Peyer's patch (tissue), 4 donors: ENCODE measurements around the gene HIGD1C. TPM values are rescaled to one million over a fixed set of nuclear protein-coding genes. Genes with fewer than 3 reads are reported as not detected.
A peak's percentile ranks its signal among the peaks of the same experiment; 100 is the strongest.
"Not testable (repeated sequence)": the region's sequence is repeated elsewhere in the genome, so short reads cannot be mapped to it uniquely, and the experiment has no call there.

Source experiments
- DNase-seq, 3 donors: peaks; one replicate each; pipeline ENCODE4 v3.0.0-alpha.2; 2017 to 2019
- H3K27ac ChIP-seq, 4 donors: fragments of 200-600 bp; sonication (generic); one replicate each; pipeline ENCODE4 v1.5.1; 2016 to 2019
- H3K27me3 ChIP-seq, 2 donors: fragments of 200-600 bp; sonication (generic); one replicate each; pipeline ENCODE4 v1.5.1; 2019
- H3K36me3 ChIP-seq, 3 donors: fragments of 200-600 bp; sonication (generic); one replicate each; pipeline ENCODE4 v1.5.1; 2016 to 2019
- H3K4me1 ChIP-seq, 4 donors: fragments of 200-600 bp; sonication (generic); one replicate each; pipeline ENCODE4 v1.5.1; 2016 to 2019
- H3K4me3 ChIP-seq, 4 donors: fragments of 200-600 bp; sonication (generic); 1 replicate in 3 of 4; 2 replicates in 1 of 4; pipeline ENCODE4 v1.5.1; 2016 to 2019; ENCODE audit warnings: mild to moderate bottlenecking in 1 of 4
- H3K9me3 ChIP-seq, 4 donors: fragments of 200-600 bp; sonication (generic); one replicate each; pipeline ENCODE4 v1.5.1; 2016 to 2019; ENCODE audit warnings: mild to moderate bottlenecking in 1 of 4
- CTCF ChIP-seq, 6 experiments: fragments of 450-650 bp in 4 of 6; fragments of 200-600 bp in 2 of 6; sonication (generic) in 1 of 6; IDR thresholded peaks; one replicate each; pipeline ENCODE4 v1.5.1; 2017 to 2019; ENCODE audit warnings: antibody characterized with exemption in 6 of 6, mild to moderate bottlenecking in 3 of 6, moderate library complexity in 1 of 6
- POLR2A ChIP-seq, 2 donors: fragments of 450-650 bp; IDR thresholded peaks; one replicate each; pipeline ENCODE4 v1.5.1; 2017; ENCODE audit warnings: antibody characterized with exemption in 2 of 2, mild to moderate bottlenecking in 2 of 2, moderate library complexity in 2 of 2
- total RNA-seq, 4 donors: library from RNA; depleted of rRNA; stranded (reverse); fragments of >200 nt; gene quantifications; one replicate each; pipeline ENCODE4 v1.1.0, GENCODE V29; 2016

Gene HIGD1C
- total RNA-seq, 4 donors from 2014 or later: not detected

- no peak overlapping the region for H3K4me3 ChIP-seq
- no peaks in the 10 kb centered on the region for H3K27me3 ChIP-seq
- H3K36me3 ChIP-seq: no peaks in the 10 kb centered on the region
- H3K4me1 ChIP-seq: no peaks in the 10 kb centered on the region
- no peaks in the 10 kb centered on the region for H3K9me3 ChIP-seq
- H3K27ac ChIP-seq: no peak overlapping the region
- TF ChIP-seq CTCF (IDR thresholded peaks at IDR 0.05) (no peak), POLR2A (IDR thresholded peaks at IDR 0.05) (no peak)
- no peak for DNase-seq
Measured at GRCh38 chr12:50949801-50950302, 2.5 kb upstream of the HIGD1C start.

DNA sequence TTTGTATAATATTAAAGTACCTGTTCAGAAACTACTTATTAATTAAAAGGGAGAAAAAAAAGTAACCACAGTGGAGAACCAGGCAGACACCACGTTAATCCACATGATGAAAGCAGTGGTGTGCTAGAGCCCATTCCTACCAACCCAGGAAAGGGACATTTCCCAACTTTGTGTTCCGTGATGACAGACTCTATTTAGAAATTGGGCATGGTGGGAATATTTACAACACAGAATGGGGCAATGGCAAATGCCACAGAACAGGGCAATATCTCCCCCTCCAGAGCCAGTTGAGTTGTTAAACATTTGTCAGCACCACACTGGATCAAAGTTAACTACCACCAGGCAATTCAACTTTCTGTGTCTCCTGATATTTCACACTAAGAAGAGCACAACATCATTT is 1.2 kb upstream of the HIGD1C start:
- Histone ChIP-seq H3K27ac (no peak overlapping the region), H3K27me3 (no peaks in the 10 kb centered on the region), H3K9me3 (no peaks in the 10 kb centered on the region), H3K4me3 (no peak overlapping the region), H3K36me3 (no peaks in the 10 kb centered on the region), H3K4me1 (no peaks in the 10 kb centered on the region)
- DNase-seq: no peak
- no peak for TF ChIP-seq POLR2A (IDR thresholded peaks at IDR 0.05)
- no peak for TF ChIP-seq CTCF (IDR thresholded peaks at IDR 0.05)

GRCh38 chr12:50953047-50953446 is 703 bp downstream of the HIGD1C start:
- Histone ChIP-seq H3K4me1 (no peaks in the 10 kb centered on the region), H3K4me3 (no peak overlapping the region), H3K9me3 (no peaks in the 10 kb centered on the region), H3K36me3 (no peaks in the 10 kb centered on the region), H3K27me3 (no peaks in the 10 kb centered on the region), H3K27ac (no peak overlapping the region)
- no peak for DNase-seq
- peak in 2 of 6 experiments; percentile 11 to 25 for TF ChIP-seq CTCF (IDR thresholded peaks at IDR 0.05)
- no peak for TF ChIP-seq POLR2A (IDR thresholded peaks at IDR 0.05)

DNA sequence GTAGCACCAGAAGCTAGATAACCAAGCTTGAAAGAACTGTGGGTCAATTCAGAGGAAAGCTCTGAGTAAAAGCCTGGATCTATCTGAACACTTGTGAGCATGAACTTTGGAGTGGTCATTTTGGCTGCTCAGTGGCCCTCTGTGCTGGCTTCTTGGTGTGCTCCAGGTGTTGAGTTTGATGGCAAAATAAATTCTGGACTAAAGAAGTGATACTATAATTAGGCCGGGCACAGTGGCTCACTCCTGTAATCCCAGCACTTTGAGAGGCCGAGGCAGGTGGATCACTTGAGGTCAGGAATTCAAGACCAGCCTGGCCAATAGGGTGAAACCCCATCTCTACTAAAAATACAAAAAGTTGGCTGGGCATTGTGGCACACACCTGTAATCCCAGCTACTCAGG is 2.4 kb downstream of the HIGD1C start:
- DNase-seq, H3K9me3 ChIP-seq, H3K4me1 ChIP-seq, H3K27ac ChIP-seq, H3K36me3 ChIP-seq, H3K27me3 ChIP-seq, H3K4me3 ChIP-seq: not testable (repeated sequence)

DNA sequence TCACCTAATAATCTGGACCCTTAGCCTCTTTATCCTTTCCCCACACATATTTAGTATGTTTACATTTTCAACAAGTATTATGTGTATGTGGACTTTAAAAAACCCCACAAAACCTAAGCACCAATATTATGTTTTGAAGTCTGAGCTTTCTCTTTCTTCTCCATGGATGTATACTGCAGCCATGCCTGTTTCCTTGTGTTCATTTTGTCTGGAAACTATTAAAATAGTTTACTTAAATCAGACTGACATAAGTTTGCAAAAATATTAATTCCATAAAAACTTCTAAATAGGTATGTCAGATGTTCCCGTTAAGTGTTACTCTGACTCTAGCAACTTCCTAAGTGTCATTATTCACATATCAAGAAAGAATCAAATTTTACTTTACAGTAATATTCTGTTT is 2.9 kb downstream of the HIGD1C start:
- Histone ChIP-seq H3K4me1 (no peaks in the 10 kb centered on the region), H3K27ac (no peak overlapping the region), H3K36me3 (no peaks in the 10 kb centered on the region), H3K9me3 (no peaks in the 10 kb centered on the region), H3K4me3 (no peak overlapping the region), H3K27me3 (no peaks in the 10 kb centered on the region)
- no peak for TF ChIP-seq CTCF (IDR thresholded peaks at IDR 0.05)
- no peak for TF ChIP-seq POLR2A (IDR thresholded peaks at IDR 0.05)
- no peak for DNase-seq

GRCh38 chr12:50955697-50956096 is 3.4 kb downstream of the HIGD1C start:
- Histone ChIP-seq H3K9me3 (no peaks in the 10 kb centered on the region), H3K27ac (no peak overlapping the region), H3K4me3 (no peak overlapping the region), H3K27me3 (no peaks in the 10 kb centered on the region), H3K4me1 (no peaks in the 10 kb centered on the region), H3K36me3 (no peaks in the 10 kb centered on the region)
- TF ChIP-seq CTCF (IDR thresholded peaks at IDR 0.05) (no peak), POLR2A (IDR thresholded peaks at IDR 0.05) (no peak)
- DNase-seq: no peak
